Natural killer cell treated with Interleukin-12 subunit alpha and Interleukin-12 subunit beta and Interleukin-15 and Interleukin-18, amount 100 ng/mL, for 72 hours (primary cell): ENCODE results near the gene RPUSD1. TPM values are rescaled to one million over a fixed set of nuclear protein-coding genes. Genes with fewer than 3 reads are reported as not detected.
"Not testable (repeated sequence)": the region's sequence is repeated elsewhere in the genome, so short reads cannot be mapped to it uniquely, and the experiment has no call there.

ENCODE experiments used
- ATAC-seq, 2 donors: fragments of 150-1000 bp; cut with Tn5 transposase in 1 of 2; sonication (Bioruptor Pico), chemical (Tn5 transposase) in 1 of 2; 2 replicates each; pipeline ENCODE4 v1.10.0; 2021
- DNase-seq: peaks from one replicate; pipeline ENCODE4 v3.0.0; 2022; ENCODE audit warnings: low spot score
- H3K27ac Mint-ChIP-seq, 2 donors: 1 replicate in 1 of 2; 2 replicates in 1 of 2; pipeline ENCODE4 v1.8.0; 2022; ENCODE audit warnings: mixed read lengths in 2 of 2, mild to moderate bottlenecking in 1 of 2, moderate library complexity in 1 of 2
- H3K27me3 Mint-ChIP-seq, 2 donors: 1 replicate in 1 of 2; 2 replicates in 1 of 2; pipeline ENCODE4 v1.8.0; 2022; ENCODE audit warnings: mixed read lengths in 2 of 2
- H3K36me3 Mint-ChIP-seq: one replicate; pipeline ENCODE4 v1.8.0; 2022; ENCODE audit warnings: mixed read lengths
- H3K4me1 Mint-ChIP-seq, 2 donors: 1 replicate in 1 of 2; 2 replicates in 1 of 2; pipeline ENCODE4 v1.8.0; 2022; ENCODE audit warnings: low read depth in 2 of 2, mixed read lengths in 2 of 2, mild to moderate bottlenecking in 1 of 2
- H3K4me3 Mint-ChIP-seq: one replicate; pipeline ENCODE4 v1.8.0; 2022; ENCODE audit warnings: mixed read lengths
- H3K9me3 Mint-ChIP-seq: 2 replicates; pipeline ENCODE4 v1.8.0; 2022; ENCODE audit warnings: mixed read lengths
- total RNA-seq, 2 donors: library from RNA; stranded (reverse); gene quantifications; one replicate each; pipeline ENCODE4 v1.2.3, GENCODE V29; 2022

Gene RPUSD1
- total RNA-seq, 2 donors from 2014 or later: 38.2 to 79.3 TPM

GRCh38 chr16:824601-825000, 36.4 kb upstream of the RPUSD1 start:
- Mint-ChIP-seq H3K4me1 (no peaks in the 10 kb centered on the region), H3K9me3 (no peaks in the 10 kb centered on the region), H3K27me3 (peaks cover 0 to 9% of the 10 kb centered on the region in 2 donors), H3K4me3 (no peak overlapping the region), H3K36me3 (no peaks in the 10 kb centered on the region), H3K27ac (no peak overlapping the region)
- no peak for ATAC-seq
- no peak for DNase-seq

- Mint-ChIP-seq H3K27me3 (peaks cover 0 to 9% of the 10 kb centered on the region in 2 donors), H3K27ac (no peak overlapping the region), H3K4me3 (no peak overlapping the region), H3K4me1 (no peaks in the 10 kb centered on the region), H3K9me3 (no peaks in the 10 kb centered on the region), H3K36me3 (no peaks in the 10 kb centered on the region)
- ATAC-seq (peak in 1 of 2 donors; percentile 20), DNase-seq (no peak)
These were observed 36.0 kb upstream of the RPUSD1 start for GRCh38 chr16:824194-824593.

- DNase-seq (no peak), ATAC-seq (no peak)
- no peaks in the 10 kb centered on the region for H3K4me1 Mint-ChIP-seq
- peaks cover 0 to 9% of the 10 kb centered on the region in 2 donors for H3K27me3 Mint-ChIP-seq
- no peaks in the 10 kb centered on the region for H3K36me3 Mint-ChIP-seq
- H3K9me3 Mint-ChIP-seq: no peaks in the 10 kb centered on the region
- H3K4me3 Mint-ChIP-seq: no peak overlapping the region
- H3K27ac Mint-ChIP-seq: no peak overlapping the region
These were observed 34.7 kb upstream of the RPUSD1 start for GRCh38 chr16:822909-823297.

- Mint-ChIP-seq H3K27me3 (peaks cover 0 to 9% of the 10 kb centered on the region in 2 donors), H3K4me3 (no peak overlapping the region), H3K36me3 (no peaks in the 10 kb centered on the region), H3K9me3 (no peaks in the 10 kb centered on the region), H3K27ac (no peak overlapping the region), H3K4me1 (no peaks in the 10 kb centered on the region)
- ATAC-seq (no peak), DNase-seq (no peak)
These were observed 34.2 kb upstream of the RPUSD1 start for GRCh38 chr16:822174-822908.

- ATAC-seq: no peak
- peaks cover 0 to 9% of the 10 kb centered on the region in 2 donors for H3K27me3 Mint-ChIP-seq
- no peaks in the 10 kb centered on the region for H3K4me1 Mint-ChIP-seq
- no peak overlapping the region for H3K4me3 Mint-ChIP-seq
- no peaks in the 10 kb centered on the region for H3K9me3 Mint-ChIP-seq
- DNase-seq: no peak
- H3K27ac Mint-ChIP-seq: no peak overlapping the region
- no peaks in the 10 kb centered on the region for H3K36me3 Mint-ChIP-seq
These were observed 33.6 kb upstream of the RPUSD1 start for GRCh38 chr16:821751-822150.

GRCh38 chr16:820748-821147, 32.6 kb upstream of the RPUSD1 start:
- Mint-ChIP-seq H3K36me3 (no peaks in the 10 kb centered on the region), H3K27me3 (peaks cover 0 to 7% of the 10 kb centered on the region in 2 donors), H3K27ac (no peak overlapping the region), H3K9me3 (no peaks in the 10 kb centered on the region), H3K4me1 (no peaks in the 10 kb centered on the region), H3K4me3 (no peak overlapping the region)
- ATAC-seq: no peak
- no peak for DNase-seq

- not testable (repeated sequence) for DNase-seq, H3K27ac Mint-ChIP-seq, ATAC-seq, H3K9me3 Mint-ChIP-seq, H3K27me3 Mint-ChIP-seq, H3K36me3 Mint-ChIP-seq, H3K4me3 Mint-ChIP-seq, H3K4me1 Mint-ChIP-seq
These were observed 31.8 kb upstream of the RPUSD1 start for GRCh38 chr16:820044-820408.

- DNase-seq: no peak
- peaks cover 0 to 9% of the 10 kb centered on the region in 2 donors for H3K27me3 Mint-ChIP-seq
- H3K4me3 Mint-ChIP-seq: no peak overlapping the region
- H3K27ac Mint-ChIP-seq: no peak overlapping the region
- H3K9me3 Mint-ChIP-seq: no peaks in the 10 kb centered on the region
- no peaks in the 10 kb centered on the region for H3K4me1 Mint-ChIP-seq
- no peaks in the 10 kb centered on the region for H3K36me3 Mint-ChIP-seq
- ATAC-seq: no peak
These were observed 31.3 kb upstream of the RPUSD1 start for GRCh38 chr16:819336-820043.

- DNase-seq (no peak), ATAC-seq (peak in 1 of 2 donors; percentile 47)
- H3K27me3 Mint-ChIP-seq: peaks cover 0 to 9% of the 10 kb centered on the region in 2 donors
- H3K9me3 Mint-ChIP-seq: no peaks in the 10 kb centered on the region
- H3K27ac Mint-ChIP-seq: no peak overlapping the region
- H3K4me1 Mint-ChIP-seq: no peaks in the 10 kb centered on the region
- H3K4me3 Mint-ChIP-seq: no peak overlapping the region
- H3K36me3 Mint-ChIP-seq: no peaks in the 10 kb centered on the region
These were observed 30.4 kb upstream of the RPUSD1 start for GRCh38 chr16:818592-818991.

GRCh38 chr16:818132-818531, 30.0 kb upstream of the RPUSD1 start:
- Mint-ChIP-seq H3K4me1 (no peaks in the 10 kb centered on the region), H3K4me3 (no peak overlapping the region), H3K36me3 (no peaks in the 10 kb centered on the region), H3K27me3 (peaks cover 0 to 9% of the 10 kb centered on the region in 2 donors), H3K9me3 (no peaks in the 10 kb centered on the region), H3K27ac (no peak overlapping the region)
- no peak for DNase-seq
- no peak for ATAC-seq

GRCh38 chr16:817001-817906, 29.1 kb upstream of the RPUSD1 start:
- no peak for ATAC-seq
- Mint-ChIP-seq H3K36me3 (no peaks in the 10 kb centered on the region), H3K4me1 (peaks cover 0 to 2% of the 10 kb centered on the region in 2 donors), H3K9me3 (no peaks in the 10 kb centered on the region), H3K27me3 (peaks cover 3 to 14% of the 10 kb centered on the region in 2 donors), H3K4me3 (no peak overlapping the region), H3K27ac (no peak overlapping the region)
- no peak for DNase-seq

GRCh38 chr16:815861-816260, 27.7 kb upstream of the RPUSD1 start:
- DNase-seq (no peak), ATAC-seq (no peak)
- H3K4me1 Mint-ChIP-seq: peaks cover 0 to 2% of the 10 kb centered on the region in 2 donors
- no peaks in the 10 kb centered on the region for H3K36me3 Mint-ChIP-seq
- H3K9me3 Mint-ChIP-seq: no peaks in the 10 kb centered on the region
- peaks cover 7 to 13% of the 10 kb centered on the region in 2 donors for H3K27me3 Mint-ChIP-seq
- H3K4me3 Mint-ChIP-seq: no peak overlapping the region
- H3K27ac Mint-ChIP-seq: no peak overlapping the region

- Mint-ChIP-seq H3K4me3 (no peak overlapping the region), H3K27ac (no peak overlapping the region), H3K36me3 (no peaks in the 10 kb centered on the region), H3K27me3 (peaks cover 7 to 11% of the 10 kb centered on the region in 2 donors), H3K4me1 (peaks cover 0 to 2% of the 10 kb centered on the region in 2 donors), H3K9me3 (no peaks in the 10 kb centered on the region)
- ATAC-seq (no peak), DNase-seq (no peak)
These were observed 26.8 kb upstream of the RPUSD1 start for GRCh38 chr16:814974-815373.
